Ammon's horn (tissue), 1 donor: Measurements from ENCODE around the gene RFXAP.

ENCODE experiments used
- DNase-seq: peaks from one replicate; pipeline ENCODE4 v3.0.0-alpha.2; 2016; ENCODE audit warnings: low spot score

RFXAP gene

GRCh38 chr13:36817996-36818803 is 822 bp upstream of the RFXAP start:
- DNase-seq, result peak; percentile 17

- peak; percentile 29 for DNase-seq
These were observed 693 bp downstream of the RFXAP start for GRCh38 chr13:36819739-36820090.

GRCh38 chr13:36820222-36820621 is 1.2 kb downstream of the RFXAP start:
- no peak for DNase-seq

GRCh38 chr13:36822785-36823184 is 3.8 kb downstream of the RFXAP start:
- DNase-seq, result no peak

GRCh38 chr13:36829753-36830152 is 10.7 kb downstream of the RFXAP start:
- no peak for DNase-seq

- DNase-seq, result no peak
These were observed 12.3 kb downstream of the RFXAP start for GRCh38 chr13:36831291-36831690.

- DNase-seq, result no peak
These were observed 15.3 kb downstream of the RFXAP start for GRCh38 chr13:36834299-36834698.

- DNase-seq, result no peak
These were observed 18.5 kb downstream of the RFXAP start for GRCh38 chr13:36837354-36838092.

GRCh38 chr13:36839281-36839680 is 20.3 kb downstream of the RFXAP start:
- no peak for DNase-seq

GRCh38 chr13:36839981-36840380 is 21.0 kb downstream of the RFXAP start:
- DNase-seq, result no peak

GRCh38 chr13:36840718-36841250 is 21.8 kb downstream of the RFXAP start:
- DNase-seq, result no peak

GRCh38 chr13:36841391-36841790 is 22.4 kb downstream of the RFXAP start:
- no peak for DNase-seq

- no peak for DNase-seq
These were observed 28.6 kb downstream of the RFXAP start for GRCh38 chr13:36847606-36848005.

GRCh38 chr13:36848199-36848982 is 29.4 kb downstream of the RFXAP start:
- no peak for DNase-seq

- no peak for DNase-seq
These were observed 31.9 kb downstream of the RFXAP start for GRCh38 chr13:36850790-36851438.

- DNase-seq, result no peak
These were observed 38.2 kb downstream of the RFXAP start for GRCh38 chr13:36857253-36857652.

- DNase-seq, result peak; percentile 66
These were observed 39.3 kb downstream of the RFXAP start for GRCh38 chr13:36858290-36858689.

- no peak for DNase-seq
These were observed 40.2 kb downstream of the RFXAP start for GRCh38 chr13:36859259-36859658.

- no peak for DNase-seq
These were observed 43.1 kb downstream of the RFXAP start for GRCh38 chr13:36862002-36862685.

- DNase-seq, result no peak
These were observed 43.7 kb downstream of the RFXAP start for GRCh38 chr13:36862722-36863121.

- DNase-seq, result no peak
These were observed 46.2 kb downstream of the RFXAP start for GRCh38 chr13:36865265-36865664.
